ENCODE measurements around the gene PRDM16. TPM values are rescaled to one million over a fixed set of nuclear protein-coding genes. Genes with fewer than 3 reads are reported as not detected.
A peak's percentile ranks its signal among the peaks of the same experiment; 100 is the strongest.

PRDM16 gene
- total and polyA plus RNA-seq, 2 of the 13 experiments (the other 11 are each of a cell fraction or from before 2014, with no cell fraction given) = 0.15 to 0.81 TPM

GRCh38 chr1:3413975-3414710, 345.1 kb downstream of the PRDM16 start:
- no peak for FAIRE-seq

More at GRCh38 chr1:3413975-3414710, 345.1 kb downstream of the PRDM16 start:
- ChIA-PET CTCF (ENCODE audit: low intra/inter-chr PET ratio, low total read pairs) (no interaction called here), POLR2A (no interaction called here)
- no TSS peak for BruUV-seq (replicated peaks)
- Histone ChIP-seq H2AFZ (ENCODE audit: low read length) (no peak overlapping the region), H3K4me3 (replicated peaks in 1 of 3; ENCODE audit: insufficient read depth in 1 of 3, low read depth in 2 of 3, low read length in 3 of 3) (no peak overlapping the region), H3K4me1 (ENCODE audit: insufficient read depth, low read length) (peaks cover 30% of the 10 kb centered on the region), H3K27ac (ENCODE audit: extremely low read length, insufficient read depth, low read length) (no peak overlapping the region), H3K36me3 (replicated peaks in 1 of 2; ENCODE audit: control insufficient read depth in 1 of 2, insufficient read depth in 2 of 2, low read length in 2 of 2) (no peaks in the 10 kb centered on the region), H3K9ac (ENCODE audit: insufficient read depth, low read depth, low read length) (no peak overlapping the region), H3K4me2 (ENCODE audit: low read depth, low read length) (no peak overlapping the region), H3K27me3 (ENCODE audit: control insufficient read depth in 1 of 2, insufficient read depth in 2 of 2, low read length in 2 of 2) (peaks cover 0 to 9% of the 10 kb centered on the region in 2 experiments; a peak in 4 of 5 replicates), H4K20me1 (ENCODE audit: insufficient read depth, low read length) (no peaks in the 10 kb centered on the region), H3K79me2 (ENCODE audit: insufficient read depth, low read length) (no peaks in the 10 kb centered on the region), H3K9me3 (ENCODE audit: low read length) (peaks cover 11% of the 10 kb centered on the region)
- in situ Hi-C loops (cut with HindIII; ENCODE audit: extremely low pct_ligation_motif_present, low pct_unique_long_range_greater_than_20kb) (no loop called here), intact Hi-C loops (cut with micrococcal nuclease; ENCODE audit: unreplicated experiment) (loop anchor here (5.0 kb wide), 1 partner anchor 347 kb away; the partner anchor contains the start of gene PRDM16)
- DNase-seq (ENCODE audit: low spot score) (no peak), ATAC-seq (peak; percentile 28)
- 66% methylated on average over 16 of the region's 34 CpGs for WGBS (ENCODE audit: low lambda C conversion rate)
- TF ChIP-seq PAF1 (CRISPR knock-in tag; IDR thresholded peaks at IDR 0.05) (no peak), ZNF687 (CRISPR knock-in tag; IDR thresholded peaks at IDR 0.05) (peak; percentile 53; the same call in 1 of the 2 replicates)
